GM10266 (cell line): ENCODE measurements around the gene FAM98A.

Source experiments
- DNase-seq: peaks from one replicate; pipeline ENCODE4 v3.0.0; 2012; ENCODE audit errors: extremely low spot score
- TF ChIP-seq, protein P1 (sequence below): IDR thresholded peaks from 2 replicates; pipeline ENCODE4 v1.5.1; 2012; ENCODE audit warnings: mild to moderate bottlenecking, low read depth; ENCODE audit not compliant: control insufficient read depth, insufficient read depth; ENCODE audit errors: missing control alignments

FAM98A gene

DNA sequence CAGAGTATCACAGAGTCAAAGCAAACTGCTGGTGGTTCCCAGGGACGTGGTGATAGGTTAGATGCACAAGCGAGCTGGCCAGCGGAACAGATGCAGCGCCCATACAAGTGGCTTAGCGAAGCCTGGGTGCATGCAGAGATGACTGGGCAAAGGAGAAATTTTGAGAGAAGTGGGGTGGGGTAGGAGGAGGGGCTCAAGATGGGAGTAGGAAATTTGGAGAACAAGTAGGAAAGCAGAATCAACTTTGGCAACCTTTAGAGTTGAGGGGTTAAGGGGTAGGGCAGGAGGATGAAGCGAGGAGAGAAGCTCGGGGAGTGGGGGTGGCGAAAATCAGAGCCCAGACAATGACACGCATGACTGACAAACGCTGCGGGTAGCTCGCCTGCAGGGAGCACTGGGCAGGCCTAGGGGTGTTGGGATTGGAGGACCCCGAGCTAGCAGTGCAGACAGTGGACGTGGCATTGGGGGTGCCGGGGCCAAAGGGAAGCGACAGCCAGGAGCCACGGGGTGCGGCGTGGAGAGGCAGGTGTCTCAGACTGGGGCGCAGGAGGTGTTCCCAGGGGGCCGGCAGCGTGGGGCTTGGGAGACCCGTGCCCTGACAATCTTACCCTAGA, 431 bp downstream of the FAM98A start:
- DNase-seq, result peak; percentile 48

DNA sequence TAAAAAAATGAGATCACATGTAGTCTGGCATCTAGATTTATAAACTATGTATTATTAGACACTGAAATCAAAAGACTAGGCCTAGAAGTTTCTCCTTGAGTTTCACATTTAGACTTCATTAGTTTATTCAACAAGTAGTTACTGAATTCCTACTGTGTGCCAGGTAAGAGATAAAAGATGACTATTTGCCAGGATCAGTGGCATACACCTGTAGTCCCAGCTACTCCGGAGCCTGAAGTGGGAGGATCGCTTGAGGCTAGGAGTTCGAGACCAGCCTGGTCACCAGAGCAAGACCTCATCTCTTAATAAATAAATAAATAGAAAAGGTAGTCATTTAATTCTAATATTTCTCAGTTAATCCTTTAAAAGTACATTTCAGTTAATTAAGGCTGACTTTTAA, 2.1 kb downstream of the FAM98A start:
- TF ChIP-seq, protein P1, sequence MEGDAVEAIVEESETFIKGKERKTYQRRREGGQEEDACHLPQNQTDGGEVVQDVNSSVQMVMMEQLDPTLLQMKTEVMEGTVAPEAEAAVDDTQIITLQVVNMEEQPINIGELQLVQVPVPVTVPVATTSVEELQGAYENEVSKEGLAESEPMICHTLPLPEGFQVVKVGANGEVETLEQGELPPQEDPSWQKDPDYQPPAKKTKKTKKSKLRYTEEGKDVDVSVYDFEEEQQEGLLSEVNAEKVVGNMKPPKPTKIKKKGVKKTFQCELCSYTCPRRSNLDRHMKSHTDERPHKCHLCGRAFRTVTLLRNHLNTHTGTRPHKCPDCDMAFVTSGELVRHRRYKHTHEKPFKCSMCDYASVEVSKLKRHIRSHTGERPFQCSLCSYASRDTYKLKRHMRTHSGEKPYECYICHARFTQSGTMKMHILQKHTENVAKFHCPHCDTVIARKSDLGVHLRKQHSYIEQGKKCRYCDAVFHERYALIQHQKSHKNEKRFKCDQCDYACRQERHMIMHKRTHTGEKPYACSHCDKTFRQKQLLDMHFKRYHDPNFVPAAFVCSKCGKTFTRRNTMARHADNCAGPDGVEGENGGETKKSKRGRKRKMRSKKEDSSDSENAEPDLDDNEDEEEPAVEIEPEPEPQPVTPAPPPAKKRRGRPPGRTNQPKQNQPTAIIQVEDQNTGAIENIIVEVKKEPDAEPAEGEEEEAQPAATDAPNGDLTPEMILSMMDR, result no peak
- no peak for DNase-seq

More for the DNA sequence above, 431 bp downstream of the FAM98A start:
- TF ChIP-seq, protein P1, result no peak

DNA sequence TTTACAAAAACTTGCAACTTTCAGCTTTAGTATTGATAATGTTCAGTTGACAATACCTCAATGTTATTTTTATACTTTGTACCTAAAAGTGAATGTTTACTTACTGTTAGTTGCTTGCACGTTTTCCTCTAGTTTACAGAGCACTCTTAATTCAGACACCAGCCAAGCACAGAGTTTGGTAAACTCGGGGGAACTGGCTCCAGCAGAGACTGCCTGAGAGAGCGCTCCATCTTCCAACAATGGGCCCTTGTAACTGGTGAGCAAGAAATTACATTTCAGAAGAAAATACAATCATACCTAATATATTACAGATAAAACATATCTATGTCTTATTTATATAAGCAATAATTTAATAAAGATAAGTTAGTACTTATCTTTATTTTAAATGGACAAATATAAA, 3.7 kb downstream of the FAM98A start:
- TF ChIP-seq, protein P1, result no peak
- DNase-seq, result no peak

GRCh38 chr2:33589444-33589843, 9.7 kb downstream of the FAM98A start:
- DNase-seq, result no peak

DNA sequence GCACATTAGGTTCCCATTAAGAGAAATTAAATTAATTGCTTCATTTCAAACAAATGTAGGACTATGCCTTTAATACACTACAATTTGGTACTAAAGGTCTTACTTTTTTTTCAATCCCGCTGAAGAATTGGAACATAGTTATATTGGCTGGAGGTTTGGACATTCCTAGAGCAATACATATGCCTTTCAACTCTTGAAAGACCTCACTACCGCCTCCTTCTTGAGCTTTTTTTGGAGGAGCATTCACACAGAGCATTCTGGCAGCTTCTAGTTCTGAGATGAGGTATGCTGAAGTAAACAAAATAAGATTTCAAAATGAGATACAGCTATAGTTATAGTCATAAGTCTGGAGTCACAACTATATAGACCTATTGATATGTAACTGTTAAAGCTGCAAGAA, 10.9 kb downstream of the FAM98A start:
- TF ChIP-seq, protein P1, result no peak
- DNase-seq, result no peak

More at GRCh38 chr2:33589444-33589843, 9.7 kb downstream of the FAM98A start:
- TF ChIP-seq, protein P1, result no peak

GRCh38 chr2:33586766-33587165, 12.3 kb downstream of the FAM98A start:
- no peak for DNase-seq
- TF ChIP-seq, protein P1, result no peak

GRCh38 chr2:33583194-33583938, 15.7 kb downstream of the FAM98A start:
- TF ChIP-seq, protein P1, result peak; percentile 67
- peak; percentile 18 for DNase-seq
